ENCODE data around the gene KRTAP19-5.

KRTAP19-5 gene

GRCh38 chr21:30479259-30479658, 22.7 kb downstream of the KRTAP19-5 start:
- Histone ChIP-seq H3K4me1 (ENCODE audit: insufficient read depth, low read length) (no peaks in the 10 kb centered on the region), H3K4me3 (ENCODE audit: low read length) (no peak overlapping the region), H3K27me3 (ENCODE audit: insufficient read depth, low read length) (no peaks in the 10 kb centered on the region), H3K36me3 (ENCODE audit: insufficient read depth, low read length) (no peaks in the 10 kb centered on the region), H3K27ac (ENCODE audit: low read depth, low read length) (no peak overlapping the region), H3K9ac (ENCODE audit: low read depth, low read length) (no peak overlapping the region), H3K9me3 (ENCODE audit: insufficient read depth, low read depth, low read length) (no peaks in the 10 kb centered on the region)
- 96% methylated on average over 3 of the region's 4 CpGs for WGBS

- no peak overlapping the region for H3K4me3 ChIP-seq (ENCODE audit: low read length)
- H3K27ac ChIP-seq (ENCODE audit: low read depth, low read length) = no peak overlapping the region
- no peaks in the 10 kb centered on the region for H3K4me1 ChIP-seq (ENCODE audit: insufficient read depth, low read length)
- no peaks in the 10 kb centered on the region for H3K36me3 ChIP-seq (ENCODE audit: insufficient read depth, low read length)
- WGBS = 72% methylated on average over 3 of the region's 3 CpGs
- no peaks in the 10 kb centered on the region for H3K27me3 ChIP-seq (ENCODE audit: insufficient read depth, low read length)
- no peaks in the 10 kb centered on the region for H3K9me3 ChIP-seq (ENCODE audit: insufficient read depth, low read depth, low read length)
- H3K9ac ChIP-seq (ENCODE audit: low read depth, low read length) = no peak overlapping the region
Measured at GRCh38 chr21:30478004-30478403, 23.9 kb downstream of the KRTAP19-5 start.

- no peak overlapping the region for H3K4me3 ChIP-seq (ENCODE audit: low read length)
- no peak overlapping the region for H3K9ac ChIP-seq (ENCODE audit: low read depth, low read length)
- no peaks in the 10 kb centered on the region for H3K27me3 ChIP-seq (ENCODE audit: insufficient read depth, low read length)
- H3K36me3 ChIP-seq (ENCODE audit: insufficient read depth, low read length) = no peaks in the 10 kb centered on the region
- no peaks in the 10 kb centered on the region for H3K9me3 ChIP-seq (ENCODE audit: insufficient read depth, low read depth, low read length)
- H3K27ac ChIP-seq (ENCODE audit: low read depth, low read length) = no peak overlapping the region
- 96% methylated on average over 4 of the region's 6 CpGs for WGBS
- H3K4me1 ChIP-seq (ENCODE audit: insufficient read depth, low read length) = no peaks in the 10 kb centered on the region
Measured at GRCh38 chr21:30468900-30469714, 32.8 kb downstream of the KRTAP19-5 start.

GRCh38 chr21:30463713-30464112, 38.2 kb downstream of the KRTAP19-5 start:
- Histone ChIP-seq H3K4me3 (ENCODE audit: low read length) (no peak overlapping the region), H3K27me3 (ENCODE audit: insufficient read depth, low read length) (no peaks in the 10 kb centered on the region), H3K9ac (ENCODE audit: low read depth, low read length) (no peak overlapping the region), H3K9me3 (ENCODE audit: insufficient read depth, low read depth, low read length) (no peaks in the 10 kb centered on the region), H3K27ac (ENCODE audit: low read depth, low read length) (no peak overlapping the region), H3K36me3 (ENCODE audit: insufficient read depth, low read length) (no peaks in the 10 kb centered on the region), H3K4me1 (ENCODE audit: insufficient read depth, low read length) (no peaks in the 10 kb centered on the region)
- WGBS = 69% methylated on average over 3 of the region's 3 CpGs
